GM23338 (cell line): ENCODE results near the gene ADA. TPM values are rescaled to one million over a fixed set of nuclear protein-coding genes. Genes with fewer than 3 reads are reported as not detected.

Experiments used
- ATAC-seq: fragments of 200-7000 bp; cut with Tn5 transposase; 3 replicates; pipeline ENCODE4 v1.9.1; 2020
- DNase-seq: peaks from one replicate; pipeline ENCODE4 v3.0.0-alpha.2; 2015; ENCODE audit warnings: low spot score
- H2AFZ ChIP-seq: fragments of 200-600 bp; sonication (generic); 2 replicates; pipeline ENCODE4 v1.8.0; 2016; ENCODE audit warnings: antibody characterized with exemption, mild to moderate bottlenecking, moderate library complexity
- H3F3A ChIP-seq: fragments of 200-600 bp; sonication (generic); replicated peaks from 2 replicates; pipeline ENCODE4 v1.8.0; 2017; ENCODE audit warnings: antibody characterized with exemption, mixed run types, low read depth
- H3K27ac ChIP-seq: fragments of 200-600 bp; sonication (generic); 2 replicates; pipeline ENCODE4 v1.6.1; 2016; ENCODE audit warnings: low read depth
- H3K27me3 ChIP-seq: fragments of 200-600 bp; sonication (generic); 2 replicates; pipeline ENCODE4 v1.8.0; 2016; ENCODE audit warnings: mild to moderate bottlenecking, mixed run types, moderate library complexity; ENCODE audit not compliant: insufficient read depth
- H3K36me3 ChIP-seq: fragments of 200-600 bp; sonication (generic); 2 replicates; pipeline ENCODE4 v1.8.0; 2016; ENCODE audit warnings: mild to moderate bottlenecking; ENCODE audit not compliant: insufficient read depth
- H3K4me1 ChIP-seq: fragments of 200-600 bp; sonication (generic); 2 replicates; pipeline ENCODE4 v1.8.0; 2016; ENCODE audit warnings: mild to moderate bottlenecking, moderate library complexity; ENCODE audit not compliant: insufficient read depth
- H3K4me2 ChIP-seq: fragments of 200-600 bp; sonication (generic); 2 replicates; pipeline ENCODE4 v1.7.1; 2017; ENCODE audit warnings: mixed run types
- H3K4me3 ChIP-seq: fragments of 200-600 bp; sonication (generic); 2 replicates; pipeline ENCODE4 v1.6.1; 2016; ENCODE audit warnings: mixed run types
- H3K79me2 ChIP-seq: fragments of 200-600 bp; sonication (generic); replicated peaks from 2 replicates; pipeline ENCODE4 v1.8.0; 2017; ENCODE audit warnings: mild to moderate bottlenecking; ENCODE audit not compliant: insufficient read depth
- H3K9me2 ChIP-seq: fragments of 200-600 bp; sonication (generic); 2 replicates; pipeline ENCODE4 v1.8.0; 2017; ENCODE audit not compliant: insufficient read depth
- H4K20me1 ChIP-seq: fragments of 200-600 bp; sonication (generic); replicated peaks from 2 replicates; pipeline ENCODE4 v1.8.0; 2017; ENCODE audit warnings: mild to moderate bottlenecking; ENCODE audit not compliant: insufficient read depth
- H3K27ac Mint-ChIP-seq: 2 replicates; pipeline ENCODE4 v1.8.0; 2020; ENCODE audit warnings: inconsistent platforms, mild to moderate bottlenecking, moderate library complexity, mixed read lengths
- H3K27me3 Mint-ChIP-seq: 3 replicates; pipeline ENCODE4 v1.8.0; 2022; ENCODE audit warnings: low read depth, mild to moderate bottlenecking, moderate library complexity, mixed read lengths, inconsistent platforms; ENCODE audit not compliant: insufficient read depth, poor library complexity
- H3K36me3 Mint-ChIP-seq: 3 replicates; pipeline ENCODE4 v1.8.0; 2021; ENCODE audit warnings: low read depth, mild to moderate bottlenecking, inconsistent platforms, moderate library complexity, mixed read lengths
- H3K4me1 Mint-ChIP-seq: 3 replicates; pipeline ENCODE4 v1.8.0; 2020; ENCODE audit warnings: mild to moderate bottlenecking, inconsistent platforms, mixed read lengths
- H3K4me3 Mint-ChIP-seq: 3 replicates; pipeline ENCODE4 v1.8.0; 2021; ENCODE audit warnings: moderate library complexity, mild to moderate bottlenecking, inconsistent platforms, mixed read lengths
- H3K9me3 Mint-ChIP-seq: 3 replicates; pipeline ENCODE4 v1.8.0; 2020; ENCODE audit warnings: moderate library complexity, mild to moderate bottlenecking, inconsistent platforms, mixed read lengths
- CTCF ChIP-seq, 2 experiments: fragments of 200-600 bp in 1 of 2; sonication (generic) in 1 of 2; conservative IDR thresholded peaks; 2 replicates each; pipeline versions ENCODE4 v1.5.1 to v1.6.1; 2016 to 2017; ENCODE audit warnings: antibody characterized with exemption in 2 of 2, low read depth in 2 of 2, mild to moderate bottlenecking in 2 of 2, moderate library complexity in 1 of 2
- EZH2 ChIP-seq: fragments of 200-600 bp; sonication (generic); IDR thresholded peaks from one replicate; pipeline ENCODE4 v1.8.0; 2017; ENCODE audit warnings: antibody characterized with exemption, mild to moderate bottlenecking, low read depth; ENCODE audit not compliant: unreplicated experiment
- EZH2phosphoT487 ChIP-seq: fragments of 200-600 bp; sonication (generic); IDR thresholded peaks from one replicate; pipeline ENCODE4 v1.8.1; 2018; ENCODE audit warnings: antibody characterized with exemption; ENCODE audit not compliant: unreplicated experiment
- JUNB ChIP-seq: IDR thresholded peaks from one replicate; pipeline ENCODE4 v1.6.1; 2016; ENCODE audit warnings: antibody characterized with exemption; ENCODE audit not compliant: unreplicated experiment
- polyA plus RNA-seq: library from polyadenylated mRNA; unstranded; fragments of >200 nt; fragmentation: Nextera tagmentation; extraction: Ambion mirVana; gene quantifications from 2 replicates; pipeline ENCODE4 v1.2.1, GENCODE V29; 2016
- total RNA-seq: library from RNA; depleted of rRNA; stranded (reverse); fragments of >200 nt; shearing (Covaris generic); gene quantifications from 2 replicates; pipeline ENCODE4 v1.2.3, GENCODE V29; 2014
- TF ChIP-seq, protein P1 (sequence below): fragments of 250-450 bp; sonication (Bioruptor Pico); IDR thresholded peaks from 2 replicates; pipeline ENCODE4 v1.5.0; 2020; ENCODE audit warnings: mild to moderate bottlenecking, moderate library complexity

ADA gene
- total and polyA plus RNA-seq, 2 experiments from 2014 or later: 15.8 to 16.2 TPM

DNA sequence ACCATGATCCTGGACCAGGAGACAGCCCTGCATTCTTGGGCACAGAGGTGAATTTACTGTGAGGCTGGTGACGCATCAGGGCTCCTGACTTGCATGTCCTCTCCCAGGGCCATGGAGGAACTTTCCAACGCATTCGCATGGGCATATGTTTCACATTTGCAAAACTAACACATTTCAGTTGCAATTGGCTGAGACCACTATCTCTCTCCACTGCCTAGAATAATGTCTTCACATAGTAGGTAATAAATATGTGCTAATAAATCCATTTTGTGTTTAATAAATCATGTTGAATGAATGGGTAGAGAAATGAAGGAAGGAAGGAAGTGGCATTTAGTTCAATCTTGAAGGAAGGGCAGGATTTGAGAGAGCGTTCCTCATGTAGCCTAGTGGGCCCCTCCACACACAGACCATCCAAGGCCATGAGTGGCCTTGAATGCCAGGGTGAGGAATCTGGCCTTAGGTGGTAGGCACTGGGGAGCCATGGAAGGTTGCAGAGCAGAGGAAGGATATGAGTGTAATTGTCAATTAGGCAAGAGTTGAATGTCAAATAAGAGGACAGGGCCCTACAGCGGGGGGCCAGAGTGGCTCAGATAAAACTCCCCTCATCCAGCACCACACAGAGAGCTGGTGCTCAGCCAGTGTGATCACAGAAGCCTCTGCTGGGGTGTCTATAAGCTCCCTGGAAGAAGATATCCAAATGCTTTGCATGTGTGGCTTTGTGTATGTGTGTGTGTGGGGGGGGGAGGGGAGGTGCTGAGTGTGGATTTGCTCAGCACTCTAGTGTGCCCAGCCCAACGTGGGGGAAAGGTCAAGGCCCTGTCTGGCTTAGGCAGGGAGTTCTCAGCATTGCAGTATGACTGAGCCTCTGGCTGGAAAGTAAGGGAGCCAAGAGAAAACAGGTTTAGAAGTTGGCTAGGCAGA is 32.8 kb upstream of the ADA start (continued):
- TF ChIP-seq, protein P1, sequence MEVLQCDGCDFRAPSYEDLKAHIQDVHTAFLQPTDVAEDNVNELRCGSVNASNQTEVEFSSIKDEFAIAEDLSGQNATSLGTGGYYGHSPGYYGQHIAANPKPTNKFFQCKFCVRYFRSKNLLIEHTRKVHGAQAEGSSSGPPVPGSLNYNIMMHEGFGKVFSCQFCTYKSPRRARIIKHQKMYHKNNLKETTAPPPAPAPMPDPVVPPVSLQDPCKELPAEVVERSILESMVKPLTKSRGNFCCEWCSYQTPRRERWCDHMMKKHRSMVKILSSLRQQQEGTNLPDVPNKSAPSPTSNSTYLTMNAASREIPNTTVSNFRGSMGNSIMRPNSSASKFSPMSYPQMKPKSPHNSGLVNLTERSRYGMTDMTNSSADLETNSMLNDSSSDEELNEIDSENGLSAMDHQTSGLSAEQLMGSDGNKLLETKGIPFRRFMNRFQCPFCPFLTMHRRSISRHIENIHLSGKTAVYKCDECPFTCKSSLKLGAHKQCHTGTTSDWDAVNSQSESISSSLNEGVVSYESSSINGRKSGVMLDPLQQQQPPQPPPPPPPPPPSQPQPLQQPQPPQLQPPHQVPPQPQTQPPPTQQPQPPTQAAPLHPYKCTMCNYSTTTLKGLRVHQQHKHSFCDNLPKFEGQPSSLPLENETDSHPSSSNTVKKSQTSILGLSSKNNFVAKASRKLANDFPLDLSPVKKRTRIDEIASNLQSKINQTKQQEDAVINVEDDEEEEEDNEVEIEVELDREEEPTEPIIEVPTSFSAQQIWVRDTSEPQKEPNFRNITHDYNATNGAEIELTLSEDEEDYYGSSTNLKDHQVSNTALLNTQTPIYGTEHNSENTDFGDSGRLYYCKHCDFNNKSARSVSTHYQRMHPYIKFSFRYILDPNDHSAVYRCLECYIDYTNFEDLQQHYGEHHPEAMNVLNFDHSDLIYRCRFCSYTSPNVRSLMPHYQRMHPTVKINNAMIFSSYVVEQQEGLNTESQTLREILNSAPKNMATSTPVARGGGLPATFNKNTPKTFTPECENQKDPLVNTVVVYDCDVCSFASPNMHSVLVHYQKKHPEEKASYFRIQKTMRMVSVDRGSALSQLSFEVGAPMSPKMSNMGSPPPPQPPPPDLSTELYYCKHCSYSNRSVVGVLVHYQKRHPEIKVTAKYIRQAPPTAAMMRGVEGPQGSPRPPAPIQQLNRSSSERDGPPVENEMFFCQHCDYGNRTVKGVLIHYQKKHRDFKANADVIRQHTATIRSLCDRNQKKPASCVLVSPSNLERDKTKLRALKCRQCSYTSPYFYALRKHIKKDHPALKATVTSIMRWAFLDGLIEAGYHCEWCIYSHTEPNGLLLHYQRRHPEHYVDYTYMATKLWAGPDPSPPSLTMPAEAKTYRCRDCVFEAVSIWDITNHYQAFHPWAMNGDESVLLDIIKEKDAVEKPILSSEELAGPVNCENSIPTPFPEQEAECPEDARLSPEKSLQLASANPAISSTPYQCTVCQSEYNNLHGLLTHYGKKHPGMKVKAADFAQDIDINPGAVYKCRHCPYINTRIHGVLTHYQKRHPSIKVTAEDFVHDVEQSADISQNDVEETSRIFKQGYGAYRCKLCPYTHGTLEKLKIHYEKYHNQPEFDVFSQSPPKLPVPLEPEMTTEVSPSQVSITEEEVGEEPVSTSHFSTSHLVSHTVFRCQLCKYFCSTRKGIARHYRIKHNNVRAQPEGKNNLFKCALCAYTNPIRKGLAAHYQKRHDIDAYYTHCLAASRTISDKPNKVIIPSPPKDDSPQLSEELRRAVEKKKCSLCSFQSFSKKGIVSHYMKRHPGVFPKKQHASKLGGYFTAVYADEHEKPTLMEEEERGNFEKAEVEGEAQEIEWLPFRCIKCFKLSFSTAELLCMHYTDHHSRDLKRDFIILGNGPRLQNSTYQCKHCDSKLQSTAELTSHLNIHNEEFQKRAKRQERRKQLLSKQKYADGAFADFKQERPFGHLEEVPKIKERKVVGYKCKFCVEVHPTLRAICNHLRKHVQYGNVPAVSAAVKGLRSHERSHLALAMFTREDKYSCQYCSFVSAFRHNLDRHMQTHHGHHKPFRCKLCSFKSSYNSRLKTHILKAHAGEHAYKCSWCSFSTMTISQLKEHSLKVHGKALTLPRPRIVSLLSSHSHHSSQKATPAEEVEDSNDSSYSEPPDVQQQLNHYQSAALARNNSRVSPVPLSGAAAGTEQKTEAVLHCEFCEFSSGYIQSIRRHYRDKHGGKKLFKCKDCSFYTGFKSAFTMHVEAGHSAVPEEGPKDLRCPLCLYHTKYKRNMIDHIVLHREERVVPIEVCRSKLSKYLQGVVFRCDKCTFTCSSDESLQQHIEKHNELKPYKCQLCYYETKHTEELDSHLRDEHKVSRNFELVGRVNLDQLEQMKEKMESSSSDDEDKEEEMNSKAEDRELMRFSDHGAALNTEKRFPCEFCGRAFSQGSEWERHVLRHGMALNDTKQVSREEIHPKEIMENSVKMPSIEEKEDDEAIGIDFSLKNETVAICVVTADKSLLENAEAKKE (CRISPR knock-in tag): no peak
- TF ChIP-seq EZH2phosphoT487: no peak
- TF ChIP-seq JUNB: no peak
- TF ChIP-seq EZH2: no peak

GRCh38 chr20:44683263-44684046 is 32.0 kb upstream of the ADA start:
- DNase-seq (peak; percentile 93), ATAC-seq (peak; percentile 92)
- Histone ChIP-seq H3K79me2 (no peaks in the 10 kb centered on the region), H4K20me1 (no peaks in the 10 kb centered on the region), H3K27me3 (no peaks in the 10 kb centered on the region), H3K4me3 (no peak overlapping the region), H3F3A (no peaks in the 10 kb centered on the region), H3K4me2 (0 out of 2 replicates have a peak overlapping the region, but pooled peaks have one; percentile 55), H2AFZ (peak overlapping the region; percentile 85), H3K36me3 (no peaks in the 10 kb centered on the region), H3K9me2 (no peaks in the 10 kb centered on the region), H3K27ac (no peak overlapping the region), H3K4me1 (peaks cover 6% of the 10 kb centered on the region; the same call in 1 of the 2 replicates)
- Mint-ChIP-seq H3K4me3 (no peak overlapping the region), H3K9me3 (no peaks in the 10 kb centered on the region), H3K36me3 (no peaks in the 10 kb centered on the region), H3K27me3 (peaks cover 7% of the 10 kb centered on the region), H3K27ac (no peak overlapping the region), H3K4me1 (peaks cover 20% of the 10 kb centered on the region)
- TF ChIP-seq EZH2 (no peak), CTCF (conservative IDR thresholded peaks at IDR 0.05; ENCODE audit: low read depth in 2 of 2) (peak; percentile 73 to 86)
